Neural cell (in vitro differentiated cells): ENCODE measurements around the gene LSM10. TPM values are rescaled to one million over a fixed set of nuclear protein-coding genes. Genes with fewer than 3 reads are reported as not detected.

ENCODE experiments used
- H2AFZ ChIP-seq: fragments of 200-600, 300-800 bp; sonication (generic), shearing (Covaris generic); 2 replicates; pipeline ENCODE4 v1.6.0; 2014; ENCODE audit warnings: low read depth, mild to moderate bottlenecking, antibody characterized with exemption, low read length, moderate library complexity
- H3F3A ChIP-seq: fragments of 200-600 bp; shearing (Covaris generic); 2 replicates; pipeline ENCODE4 v1.6.1; 2016; ENCODE audit warnings: mild to moderate bottlenecking, moderate library complexity, mixed read lengths, antibody characterized with exemption, low read length; ENCODE audit not compliant: insufficient read depth, poor library complexity, severe bottlenecking
- H3K27ac ChIP-seq: fragments of 200-600, 300-800 bp; sonication (generic), shearing (Covaris generic); 2 replicates; pipeline ENCODE4 v1.5.1; 2014; ENCODE audit warnings: mild to moderate bottlenecking, low read length, moderate library complexity
- H3K27me3 ChIP-seq: fragments of 300-800, 200-600 bp; sonication (generic), shearing (Covaris generic); 2 replicates; pipeline ENCODE4 v1.6.0; 2014; ENCODE audit warnings: mild to moderate bottlenecking, low read depth, low read length, moderate library complexity; ENCODE audit not compliant: insufficient read depth
- H3K36me3 ChIP-seq: fragments of 300-800, 200-600 bp; sonication (generic), shearing (Covaris generic); 2 replicates; pipeline ENCODE4 v1.5.1; 2014; ENCODE audit warnings: mild to moderate bottlenecking, antibody characterized with exemption, low read length, moderate library complexity; ENCODE audit not compliant: insufficient read depth
- H3K4me2 ChIP-seq: fragments of 300-800, 200-600 bp; sonication (generic), shearing (Covaris generic); 2 replicates; pipeline ENCODE4 v1.6.0; 2014; ENCODE audit warnings: mild to moderate bottlenecking, low read length
- H3K4me3 ChIP-seq: fragments of 300-800, 200-600 bp; sonication (generic), shearing (Covaris generic); 2 replicates; pipeline ENCODE4 v1.5.1; 2014; ENCODE audit warnings: mild to moderate bottlenecking, low read length, moderate library complexity
- H3K79me2 ChIP-seq: fragments of 200-600 bp; shearing (Covaris generic); replicated peaks from 2 replicates; pipeline ENCODE4 v1.6.0; 2014; ENCODE audit warnings: mild to moderate bottlenecking, low read length, moderate library complexity; ENCODE audit not compliant: insufficient read depth
- H3K9ac ChIP-seq: fragments of 300-800, 200-600 bp; sonication (generic), shearing (Covaris generic); 2 replicates; pipeline ENCODE4 v1.6.1; 2016; ENCODE audit warnings: mild to moderate bottlenecking, low read length, mixed read lengths
- H3K9me2 ChIP-seq: fragments of 200-600 bp; shearing (Covaris generic); 2 replicates; pipeline ENCODE4 v1.6.1; 2016; ENCODE audit warnings: mild to moderate bottlenecking, low read length, mixed read lengths; ENCODE audit not compliant: insufficient read depth
- H3K9me3 ChIP-seq: fragments of 200-600, 300-800 bp; sonication (generic), shearing (Covaris generic); 2 replicates; pipeline ENCODE4 v1.6.1; 2016; ENCODE audit warnings: mild to moderate bottlenecking, mixed run types, low read length, moderate library complexity, mixed read lengths
- H4K20me1 ChIP-seq: fragments of 200-600 bp; shearing (Covaris generic); 2 replicates; pipeline ENCODE4 v1.6.1; 2016; ENCODE audit warnings: mild to moderate bottlenecking, mixed run types; ENCODE audit not compliant: insufficient read depth
- EP300 ChIP-seq: fragments of 450-650 bp; conservative IDR thresholded peaks from 2 replicates; pipeline ENCODE4 v1.6.1; 2014; ENCODE audit warnings: antibody characterized with exemption, mild to moderate bottlenecking, moderate library complexity; ENCODE audit not compliant: poor library complexity, severe bottlenecking
- EZH2 ChIP-seq: fragments of 200-600, 300-800 bp; shearing (Covaris generic), sonication (generic); IDR thresholded peaks from 2 replicates; pipeline ENCODE4 v1.6.1; 2014; ENCODE audit warnings: antibody characterized with exemption, low read length, borderline replicate concordance, mild to moderate bottlenecking; ENCODE audit not compliant: insufficient read depth, poor library complexity, severe bottlenecking
- MXI1 ChIP-seq: fragments of 450-650 bp; conservative IDR thresholded peaks from 2 replicates; pipeline ENCODE4 v1.6.1; 2014; ENCODE audit warnings: antibody characterized with exemption, mild to moderate bottlenecking; ENCODE audit not compliant: poor library complexity, severe bottlenecking
- POLR2AphosphoS5 ChIP-seq: IDR thresholded peaks from 2 replicates; pipeline ENCODE4 v1.6.1; 2012
- RAD21 ChIP-seq: fragments of 450-650 bp; conservative IDR thresholded peaks from 2 replicates; pipeline ENCODE4 v1.6.1; 2014; ENCODE audit warnings: antibody characterized with exemption, mild to moderate bottlenecking, moderate library complexity
- SMC3 ChIP-seq: fragments of 450-650 bp; conservative IDR thresholded peaks from 2 replicates; pipeline ENCODE4 v1.6.1; 2014; ENCODE audit warnings: antibody characterized with exemption, mild to moderate bottlenecking, moderate library complexity; ENCODE audit not compliant: poor library complexity
- TAF1 ChIP-seq: IDR thresholded peaks from 2 replicates; pipeline ENCODE4 v1.6.1; 2012; ENCODE audit warnings: low read depth
- polyA plus RNA-seq: library from polyadenylated mRNA; depleted of rRNA; stranded (reverse); fragments of >200 nt; gene quantifications from 2 replicates; pipeline ENCODE4 v1.2.3, GENCODE V29; 2014
- TF ChIP-seq, protein P1 (sequence below): IDR thresholded peaks from 2 replicates; pipeline ENCODE4 v1.6.1; 2012; ENCODE audit warnings: borderline replicate concordance
- TF ChIP-seq, protein P2 (sequence below): fragments of 450-650 bp; IDR thresholded peaks from 2 replicates; pipeline ENCODE4 v1.5.1; 2014; ENCODE audit warnings: antibody characterized with exemption, mild to moderate bottlenecking, moderate library complexity; ENCODE audit not compliant: poor library complexity, severe bottlenecking

Gene LSM10
- polyA plus RNA-seq, 1 donor from 2014 or later = 1.3 TPM

DNA sequence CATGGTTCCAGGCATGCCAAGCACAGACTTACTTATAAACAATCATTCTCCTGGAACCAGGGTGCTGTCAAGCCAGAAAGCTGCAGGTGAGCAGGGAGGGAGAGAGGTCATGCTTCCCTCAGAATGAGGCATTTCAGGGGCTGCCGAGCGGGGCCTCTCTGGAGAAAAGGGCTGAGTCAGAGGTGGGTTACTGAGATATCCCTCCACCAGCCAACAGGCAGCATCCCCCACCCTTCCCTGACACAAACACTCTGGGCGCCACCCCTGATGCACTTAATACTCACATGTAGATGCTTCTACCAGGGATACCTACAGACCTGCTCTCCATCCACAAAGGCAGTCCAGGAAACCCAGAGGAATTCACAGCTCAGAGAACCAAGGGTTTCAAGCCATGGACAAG lies 25.1 kb downstream of the LSM10 start:
- Histone ChIP-seq H3K9me3 (no peaks in the 10 kb centered on the region), H3K27me3 (no peaks in the 10 kb centered on the region), H3K4me2 (no peak overlapping the region), H3K27ac (no peak overlapping the region), H4K20me1 (no peaks in the 10 kb centered on the region), H3K4me3 (no peak overlapping the region), H3K9me2 (no peaks in the 10 kb centered on the region), H3K9ac (no peak overlapping the region), H2AFZ (no peak overlapping the region), H3K79me2 (peaks cover 5% of the 10 kb centered on the region), H3K36me3 (no peaks in the 10 kb centered on the region), H3F3A (no peaks in the 10 kb centered on the region)
- TF ChIP-seq EP300 (no peak), SMC3 (no peak), RAD21 (no peak), MXI1 (no peak), TAF1 (no peak), POLR2AphosphoS5 (no peak), EZH2 (no peak)
- TF ChIP-seq, protein P1, sequence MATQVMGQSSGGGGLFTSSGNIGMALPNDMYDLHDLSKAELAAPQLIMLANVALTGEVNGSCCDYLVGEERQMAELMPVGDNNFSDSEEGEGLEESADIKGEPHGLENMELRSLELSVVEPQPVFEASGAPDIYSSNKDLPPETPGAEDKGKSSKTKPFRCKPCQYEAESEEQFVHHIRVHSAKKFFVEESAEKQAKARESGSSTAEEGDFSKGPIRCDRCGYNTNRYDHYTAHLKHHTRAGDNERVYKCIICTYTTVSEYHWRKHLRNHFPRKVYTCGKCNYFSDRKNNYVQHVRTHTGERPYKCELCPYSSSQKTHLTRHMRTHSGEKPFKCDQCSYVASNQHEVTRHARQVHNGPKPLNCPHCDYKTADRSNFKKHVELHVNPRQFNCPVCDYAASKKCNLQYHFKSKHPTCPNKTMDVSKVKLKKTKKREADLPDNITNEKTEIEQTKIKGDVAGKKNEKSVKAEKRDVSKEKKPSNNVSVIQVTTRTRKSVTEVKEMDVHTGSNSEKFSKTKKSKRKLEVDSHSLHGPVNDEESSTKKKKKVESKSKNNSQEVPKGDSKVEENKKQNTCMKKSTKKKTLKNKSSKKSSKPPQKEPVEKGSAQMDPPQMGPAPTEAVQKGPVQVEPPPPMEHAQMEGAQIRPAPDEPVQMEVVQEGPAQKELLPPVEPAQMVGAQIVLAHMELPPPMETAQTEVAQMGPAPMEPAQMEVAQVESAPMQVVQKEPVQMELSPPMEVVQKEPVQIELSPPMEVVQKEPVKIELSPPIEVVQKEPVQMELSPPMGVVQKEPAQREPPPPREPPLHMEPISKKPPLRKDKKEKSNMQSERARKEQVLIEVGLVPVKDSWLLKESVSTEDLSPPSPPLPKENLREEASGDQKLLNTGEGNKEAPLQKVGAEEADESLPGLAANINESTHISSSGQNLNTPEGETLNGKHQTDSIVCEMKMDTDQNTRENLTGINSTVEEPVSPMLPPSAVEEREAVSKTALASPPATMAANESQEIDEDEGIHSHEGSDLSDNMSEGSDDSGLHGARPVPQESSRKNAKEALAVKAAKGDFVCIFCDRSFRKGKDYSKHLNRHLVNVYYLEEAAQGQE = no peak
- TF ChIP-seq, protein P2, sequence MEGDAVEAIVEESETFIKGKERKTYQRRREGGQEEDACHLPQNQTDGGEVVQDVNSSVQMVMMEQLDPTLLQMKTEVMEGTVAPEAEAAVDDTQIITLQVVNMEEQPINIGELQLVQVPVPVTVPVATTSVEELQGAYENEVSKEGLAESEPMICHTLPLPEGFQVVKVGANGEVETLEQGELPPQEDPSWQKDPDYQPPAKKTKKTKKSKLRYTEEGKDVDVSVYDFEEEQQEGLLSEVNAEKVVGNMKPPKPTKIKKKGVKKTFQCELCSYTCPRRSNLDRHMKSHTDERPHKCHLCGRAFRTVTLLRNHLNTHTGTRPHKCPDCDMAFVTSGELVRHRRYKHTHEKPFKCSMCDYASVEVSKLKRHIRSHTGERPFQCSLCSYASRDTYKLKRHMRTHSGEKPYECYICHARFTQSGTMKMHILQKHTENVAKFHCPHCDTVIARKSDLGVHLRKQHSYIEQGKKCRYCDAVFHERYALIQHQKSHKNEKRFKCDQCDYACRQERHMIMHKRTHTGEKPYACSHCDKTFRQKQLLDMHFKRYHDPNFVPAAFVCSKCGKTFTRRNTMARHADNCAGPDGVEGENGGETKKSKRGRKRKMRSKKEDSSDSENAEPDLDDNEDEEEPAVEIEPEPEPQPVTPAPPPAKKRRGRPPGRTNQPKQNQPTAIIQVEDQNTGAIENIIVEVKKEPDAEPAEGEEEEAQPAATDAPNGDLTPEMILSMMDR = no peak

DNA sequence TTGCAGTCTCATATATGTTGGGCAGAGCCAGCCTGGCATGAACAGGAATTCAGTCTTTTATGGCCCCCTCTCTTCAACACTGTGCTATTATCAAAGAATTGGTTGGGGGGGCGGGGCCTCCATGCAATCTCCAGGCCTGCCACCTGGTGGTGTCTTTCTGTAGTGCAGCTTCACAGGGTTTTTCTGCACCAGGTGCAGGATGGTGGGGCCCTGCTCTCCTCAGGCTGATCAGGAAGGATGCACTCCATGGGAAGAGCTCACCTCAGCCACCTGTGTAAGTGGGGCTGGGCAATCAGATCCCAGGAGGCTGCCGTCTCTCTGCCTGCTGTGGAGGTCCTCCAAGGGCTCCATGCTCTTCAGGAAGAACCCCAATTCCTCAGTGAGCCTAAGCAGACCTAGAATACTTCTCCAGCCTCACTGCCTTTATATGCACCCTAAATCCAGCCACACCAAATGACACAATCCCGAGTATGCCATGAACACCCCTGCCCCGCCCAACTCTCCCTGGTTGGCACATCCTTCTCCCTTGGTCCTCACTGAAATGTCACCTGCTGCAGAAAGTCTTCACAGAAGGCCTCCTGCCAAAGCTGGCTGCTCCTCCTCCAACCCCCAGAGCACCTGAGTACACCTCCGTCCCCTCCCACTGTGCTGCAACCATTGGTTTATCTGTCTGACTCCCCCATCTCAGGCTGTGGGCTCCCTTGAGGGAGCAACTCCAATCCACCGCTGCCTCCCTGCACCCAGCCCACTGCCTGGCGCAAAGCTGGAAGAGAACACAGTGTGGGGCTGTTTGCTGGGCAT lies 28.4 kb downstream of the LSM10 start:
- Histone ChIP-seq H4K20me1 (no peaks in the 10 kb centered on the region), H3F3A (no peaks in the 10 kb centered on the region), H2AFZ (no peak overlapping the region), H3K9me2 (no peaks in the 10 kb centered on the region), H3K36me3 (no peaks in the 10 kb centered on the region), H3K79me2 (peaks cover 3% of the 10 kb centered on the region), H3K27ac (no peak overlapping the region), H3K4me2 (no peak overlapping the region), H3K9me3 (no peaks in the 10 kb centered on the region), H3K4me3 (no peak overlapping the region), H3K27me3 (no peaks in the 10 kb centered on the region), H3K9ac (no peak overlapping the region)
- peak; percentile 86 for TF ChIP-seq SMC3
- TF ChIP-seq MXI1 = no peak
- TF ChIP-seq, protein P1 = no peak
- TF ChIP-seq, protein P2 = peak; percentile 88
- TF ChIP-seq EP300 = no peak
- no peak for TF ChIP-seq EZH2
- no peak for TF ChIP-seq TAF1
- no peak for TF ChIP-seq POLR2AphosphoS5
- TF ChIP-seq RAD21 = peak; percentile 70
